Endothelial cell of umbilical vein (primary cell): ENCODE results near the gene RANBP17. TPM values are rescaled to one million over a fixed set of nuclear protein-coding genes. Genes with fewer than 3 reads are reported as not detected.

Experiments
- BruUV-seq: library from RNA; stranded (reverse); fragments of 400-500 nt; replicated peaks from 2 replicates; lab custom pipeline; 2021; lab: Mats Ljungman, UMichigan
- CTCF ChIA-PET: fragments of 300-600, 350-600 bp; sonication (Branson Sonifier 250); formaldehyde crosslinking; loops from one replicate; lab custom pipeline; 2021; ENCODE audit warnings: antibody characterized with exemption, inconsistent platforms; lab: Charles Lee
- POLR2A ChIA-PET: fragments of 300-600, 350-600 bp; sonication (Branson Sonifier 250); formaldehyde crosslinking; loops from one replicate; lab custom pipeline; 2021; ENCODE audit warnings: antibody characterized with exemption, inconsistent platforms; lab: Charles Lee
- DNase-seq: peaks from one replicate; pipeline ENCODE4 v3.0.0-alpha.2; 2011; ENCODE audit warnings: low read depth, low spot score
- FAIRE-seq: peaks from 2 replicates; lab custom pipeline; 2011; peaks lifted over from hg19 to GRCh38; lab: Jason Lieb, UNC
- H2AFZ ChIP-seq: 2 replicates; pipeline ENCODE4 v1.6.0; 2012; ENCODE audit warnings: low read depth, low read length, control low read depth, inconsistent platforms
- H3K27ac ChIP-seq: 2 replicates; pipeline ENCODE4 v1.5.1; 2011; ENCODE audit warnings: low read depth, mild to moderate bottlenecking, control low read depth, low read length, moderate library complexity; ENCODE audit not compliant: insufficient read depth
- H3K27me3 ChIP-seq, 2 experiments: 2 replicates each; pipeline versions ENCODE4 v1.6.0 to v1.6.1; 2011; ENCODE audit warnings: low read length in 2 of 2, mixed read lengths in 1 of 2; ENCODE audit not compliant: control insufficient read depth in 2 of 2, insufficient read depth in 2 of 2
- H3K36me3 ChIP-seq, 2 experiments: 2 replicates in 1 of 2; 3 replicates in 1 of 2; pipeline ENCODE4 v1.5.1; 2011; ENCODE audit warnings: low read length in 2 of 2, mild to moderate bottlenecking in 1 of 2, moderate library complexity in 1 of 2; ENCODE audit not compliant: control insufficient read depth in 2 of 2, insufficient read depth in 2 of 2; ENCODE audit errors: extremely low read depth in 1 of 2
- H3K4me1 ChIP-seq: 3 replicates; pipeline ENCODE4 v1.5.1; 2011; ENCODE audit warnings: mild to moderate bottlenecking, low read length; ENCODE audit not compliant: control insufficient read depth, insufficient read depth; ENCODE audit errors: extremely low read depth
- H3K4me2 ChIP-seq: 2 replicates; pipeline ENCODE4 v1.6.1; 2011; ENCODE audit warnings: low read length, control low read depth, mixed read lengths; ENCODE audit not compliant: insufficient read depth
- H3K4me3 ChIP-seq, 3 experiments: fragments of 200-600 bp in 1 of 3; sonication (generic), shearing (Covaris generic) in 1 of 3; replicated peaks in 1 of 3; 2 replicates each; pipeline ENCODE4 v1.5.1; 2011 to 2016; ENCODE audit warnings: control low read depth in 3 of 3, low read length in 3 of 3, mild to moderate bottlenecking in 2 of 3, inconsistent platforms in 1 of 3, low read depth in 1 of 3, moderate library complexity in 1 of 3; ENCODE audit not compliant: insufficient read depth in 1 of 3
- H3K79me2 ChIP-seq: 2 replicates; pipeline ENCODE4 v1.6.0; 2012; ENCODE audit warnings: low read length, inconsistent platforms; ENCODE audit not compliant: control insufficient read depth, insufficient read depth
- H3K9ac ChIP-seq: replicated peaks from 2 replicates; pipeline ENCODE3; 2011; ENCODE audit warnings: low read length, control low read depth; ENCODE audit not compliant: insufficient read depth; ENCODE audit errors: extremely low read depth
- H3K9me1 ChIP-seq: replicated peaks from 3 replicates; pipeline ENCODE4 v1.6.0; 2011; ENCODE audit warnings: mild to moderate bottlenecking, low read length; ENCODE audit not compliant: control insufficient read depth, insufficient read depth; ENCODE audit errors: extremely low read depth
- H3K9me3 ChIP-seq: replicated peaks from 2 replicates; pipeline ENCODE4 v1.5.1; 2012; ENCODE audit warnings: low read length, inconsistent platforms; ENCODE audit not compliant: control insufficient read depth, insufficient read depth
- H4K20me1 ChIP-seq: replicated peaks from 2 replicates; pipeline ENCODE3; 2011; ENCODE audit warnings: mild to moderate bottlenecking, low read length; ENCODE audit not compliant: control insufficient read depth, insufficient read depth; ENCODE audit errors: extremely low read depth
- CTCF ChIP-seq, 2 donors: IDR thresholded peaks; 1 replicate in 1 of 2; 2 replicates in 1 of 2; pipeline ENCODE4 v1.5.1; 2011; ENCODE audit warnings: low read length in 2 of 2, mild to moderate bottlenecking in 2 of 2, moderate library complexity in 2 of 2, control low read depth in 1 of 2, inconsistent platforms in 1 of 2, low read depth in 1 of 2; ENCODE audit not compliant: insufficient read depth in 1 of 2; ENCODE audit errors: extremely low read depth in 1 of 2
- FOS ChIP-seq: IDR thresholded peaks from 2 replicates; pipeline ENCODE4 v1.6.1; 2011; ENCODE audit warnings: mild to moderate bottlenecking, low read length, moderate library complexity, borderline replicate concordance; ENCODE audit not compliant: insufficient read depth
- GATA2 ChIP-seq: IDR thresholded peaks from 2 replicates; pipeline ENCODE4 v1.7.0; 2011; ENCODE audit warnings: low read depth, mild to moderate bottlenecking, moderate library complexity, mixed read lengths, low read length; ENCODE audit not compliant: insufficient read length, insufficient read depth
- JUN ChIP-seq: IDR thresholded peaks from 2 replicates; pipeline ENCODE4 v1.6.1; 2011; ENCODE audit warnings: borderline replicate concordance, low read depth; ENCODE audit not compliant: insufficient read length, insufficient read depth
- MAX ChIP-seq: IDR thresholded peaks from 2 replicates; pipeline ENCODE4 v1.6.1; 2011; ENCODE audit not compliant: insufficient read depth, insufficient read length
- MYC ChIP-seq: IDR thresholded peaks from one replicate; pipeline ENCODE4 v1.6.1; 2011; ENCODE audit warnings: mild to moderate bottlenecking, low read depth, low read length
- POLR2A ChIP-seq: IDR thresholded peaks from 2 replicates; pipeline ENCODE4 v1.6.1; 2012; ENCODE audit warnings: low read depth, mild to moderate bottlenecking, control low read depth, low read length
- POLR2AphosphoS5 ChIP-seq: IDR thresholded peaks from 2 replicates; pipeline ENCODE4 v1.6.1; 2012; ENCODE audit warnings: low read depth, mild to moderate bottlenecking, control low read depth, low read length, moderate library complexity; ENCODE audit not compliant: insufficient read depth
- dilution Hi-C: fragments of 300-500 bp; cut with MboI; formaldehyde crosslinking; loops from one replicate; pipeline ENCODE4 v1.15.0; 2019; ENCODE audit warnings: low sequenced_read_pairs; ENCODE audit not compliant: extremely low pct_ligation_motif_present
- intact Hi-C: fragments of 100-400 bp; cut with micrococcal nuclease; formaldehyde crosslinking; loops from one replicate; pipeline ENCODE4 v1.10.0; 2022
- polyA plus RNA-seq, 4 experiments: library from polyadenylated mRNA; depleted of rRNA in 3 of 4; stranded (reverse) in 3 of 4; unstranded in 1 of 4; fragments of >200 nt; gene quantifications; 2 replicates each; pipeline versions ENCODE4 v1.2.1 to v1.2.3, GENCODE V29; 2011 to 2012; ENCODE audit warnings: missing spikeins in 1 of 4
- total RNA-seq: library from RNA; stranded (reverse); gene quantifications from 2 replicates; pipeline ENCODE4 v1.2.3, GENCODE V29; 2021

Gene RANBP17
- total and polyA plus RNA-seq, 2 donors (not counting 3 experiments of a cell fraction or from before 2014, with no cell fraction given), result 5.6 to 13.6 TPM

- Histone ChIP-seq H3K36me3 (no peaks in the 10 kb centered on the region), H3K4me1 (no peaks in the 10 kb centered on the region), H3K4me2 (no peak overlapping the region), H3K4me3 (no peak overlapping the region), H4K20me1 (no peaks in the 10 kb centered on the region), H3K9me3 (no peaks in the 10 kb centered on the region), H3K9ac (no peak overlapping the region), H3K27me3 (no peaks in the 10 kb centered on the region), H3K9me1 (no peaks in the 10 kb centered on the region), H3K27ac (no peak overlapping the region), H2AFZ (no peak overlapping the region), H3K79me2 (no peaks in the 10 kb centered on the region)
- no peak for FAIRE-seq
- CTCF ChIA-PET, result interaction anchor here (1.1 to 3.0 kb wide), 2 partner anchors 11 to 19 kb away, joined by 3 to 13 read pairs; no protein-coding TSS in a partner anchor
- intact Hi-C loops, result no loop called here
- POLR2A ChIA-PET, result no interaction called here
- no peak for TF ChIP-seq JUN
- TF ChIP-seq FOS, result no peak
- TF ChIP-seq MYC, result no peak
- TF ChIP-seq POLR2AphosphoS5, result no peak
- TF ChIP-seq CTCF (IDR thresholded peaks at IDR 0.05; ENCODE audit: extremely low read depth in 1 of 2, insufficient read depth in 1 of 2, low read depth in 1 of 2, low read length in 2 of 2), result no peak
- TF ChIP-seq GATA2, result no peak
- no peak for TF ChIP-seq POLR2A
- TF ChIP-seq MAX, result no peak
- BruUV-seq, result no TSS peak
- DNase-seq, result no peak
- dilution Hi-C loops, result no loop called here
Measured at GRCh38 chr5:171188016-171188415, 326.2 kb downstream of the RANBP17 start.
